ENCODE results near the gene RAI14.
"Not testable (repeated sequence)": the region's sequence is repeated elsewhere in the genome, so short reads cannot be mapped to it uniquely, and the experiment has no call there.

The RAI14 gene

DNA sequence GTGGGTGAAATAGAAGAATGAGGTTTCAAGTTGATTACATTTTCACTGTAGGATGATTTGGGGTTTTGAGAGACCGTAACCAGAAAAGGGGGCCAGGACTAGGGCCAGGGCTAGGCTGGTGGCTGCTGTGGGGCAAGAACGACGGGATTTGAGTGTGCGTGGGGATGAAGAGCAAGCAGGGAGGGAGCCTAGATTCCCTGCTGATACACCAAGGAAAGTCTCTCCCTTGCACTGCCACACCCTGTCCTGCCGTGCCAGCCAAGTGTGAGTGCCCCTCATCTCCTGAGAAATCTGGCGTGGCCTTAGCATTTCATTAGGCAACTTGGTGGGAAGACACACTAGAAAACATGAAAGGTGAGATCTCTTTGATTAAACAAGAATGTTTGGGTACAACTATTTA is 42.6 kb downstream of the RAI14 start:
- Histone ChIP-seq H2BK12ac (ENCODE audit: low read length in 2 of 2) (no peak overlapping the region), H3K4me1 (ENCODE audit: control insufficient read depth, insufficient read depth, low read depth, low read length) (peaks cover 14% of the 10 kb centered on the region), H2BK120ac (ENCODE audit: low read depth, low read length) (no peak overlapping the region), H3K36me3 (ENCODE audit: control insufficient read depth in 1 of 2, insufficient read depth in 2 of 2, low read depth in 1 of 2, low read length in 2 of 2) (peaks cover 12 to 42% of the 10 kb centered on the region in 2 experiments), H2AFZ (ENCODE audit: low read depth, low read length) (no peak overlapping the region), H4K91ac (ENCODE audit: low read length) (no peak overlapping the region), H3K4ac (ENCODE audit: low read depth in 1 of 2, low read length in 2 of 2) (no peak overlapping the region), H3K4me3 (ENCODE audit: insufficient read depth in 1 of 2, low read depth in 1 of 2, low read length in 2 of 2) (no peak overlapping the region), H2BK5ac (ENCODE audit: low read depth, low read length, poor library complexity, severe bottlenecking) (no peak overlapping the region), H3K14ac (ENCODE audit: low read length in 2 of 2) (no peak overlapping the region), H3K79me1 (replicated peaks; ENCODE audit: low read length, poor library complexity, severe bottlenecking) (peaks cover 1% of the 10 kb centered on the region), H3K4me2 (ENCODE audit: low read length, poor library complexity, severe bottlenecking) (no peak overlapping the region), H3K27me3 (ENCODE audit: control insufficient read depth in 1 of 2, insufficient read depth in 1 of 2, low read length in 2 of 2) (no peaks in the 10 kb centered on the region), H3K9me3 (ENCODE audit: control insufficient read depth, low read length) (no peaks in the 10 kb centered on the region), H4K8ac (ENCODE audit: low read length) (no peak overlapping the region), H3K27ac (ENCODE audit: low read length, poor library complexity, severe bottlenecking) (no peak overlapping the region), H2AK5ac (ENCODE audit: low read length, severe bottlenecking) (no peak overlapping the region), H3K18ac (ENCODE audit: low read depth in 1 of 2, low read length in 2 of 2) (no peak overlapping the region), H3K9ac (ENCODE audit: low read length) (no peak overlapping the region), H2BK15ac (ENCODE audit: low read depth, poor library complexity, severe bottlenecking) (no peak overlapping the region), H3K23ac (ENCODE audit: low read length in 2 of 2) (peak overlapping the region in 1 of 2 experiments; percentile 40)
- DNase-seq: no peak
- WGBS: 80% methylated on average over 6 of the region's 6 CpGs

DNA sequence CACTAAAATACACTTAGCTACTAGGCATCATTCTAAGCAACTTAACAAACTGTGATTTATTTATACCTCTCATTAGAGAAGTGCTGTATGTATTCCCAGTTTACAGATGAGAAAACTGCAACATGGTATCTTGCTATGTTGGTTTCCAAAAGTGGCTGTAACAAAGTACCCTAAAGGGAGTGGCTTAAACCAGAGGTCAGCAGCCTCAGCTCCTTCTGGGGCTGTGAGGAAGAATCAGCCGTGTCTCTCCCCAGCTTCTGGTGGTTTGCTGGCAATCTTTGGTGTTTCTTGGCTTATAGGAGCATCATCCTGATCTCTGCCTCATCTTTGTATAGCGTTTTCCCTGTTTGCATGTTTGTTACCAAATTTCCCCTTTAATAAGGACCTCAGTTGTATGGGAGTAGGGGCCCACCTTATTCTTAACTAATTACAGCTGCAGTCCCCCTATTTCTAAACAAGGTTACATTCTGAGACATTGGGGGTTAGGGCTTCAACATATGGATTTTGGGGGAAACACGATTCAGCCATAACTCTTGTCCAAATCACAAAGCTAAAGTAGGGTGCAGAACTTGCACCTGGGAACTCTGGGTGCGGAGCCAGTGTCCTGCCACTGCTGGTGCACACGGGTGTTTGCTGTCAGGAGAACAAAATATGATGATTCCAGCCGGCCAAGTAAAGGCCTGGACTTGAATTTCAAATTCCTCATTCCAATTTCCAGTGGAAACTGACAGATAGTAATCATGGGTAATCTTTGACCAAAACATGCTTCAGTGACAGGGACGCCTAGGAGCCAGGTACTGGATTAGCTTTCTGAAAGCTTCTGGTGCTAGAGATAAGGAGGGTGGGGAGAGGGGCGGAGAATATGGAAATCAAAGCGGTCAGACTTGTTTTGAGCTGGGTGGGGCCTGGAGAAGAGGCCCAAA is 43.3 kb downstream of the RAI14 start:
- H3K4me3 ChIP-seq (ENCODE audit: insufficient read depth in 1 of 2, low read depth in 1 of 2, low read length in 2 of 2): no peak overlapping the region
- H3K36me3 ChIP-seq (ENCODE audit: control insufficient read depth in 1 of 2, insufficient read depth in 2 of 2, low read depth in 1 of 2, low read length in 2 of 2): peaks cover 11 to 36% of the 10 kb centered on the region in 2 experiments
- DNase-seq: no peak
- H3K4me1 ChIP-seq (ENCODE audit: control insufficient read depth, insufficient read depth, low read depth, low read length): peaks cover 14% of the 10 kb centered on the region
- peaks cover 1% of the 10 kb centered on the region for H3K79me1 ChIP-seq (replicated peaks; ENCODE audit: low read length, poor library complexity, severe bottlenecking)
- peak overlapping the region; percentile 21 for H3K27ac ChIP-seq (ENCODE audit: low read length, poor library complexity, severe bottlenecking)
- no peaks in the 10 kb centered on the region for H3K27me3 ChIP-seq (ENCODE audit: control insufficient read depth in 1 of 2, insufficient read depth in 1 of 2, low read length in 2 of 2)
- no peak overlapping the region for H4K91ac ChIP-seq (ENCODE audit: low read length)
- no peak overlapping the region for H3K4me2 ChIP-seq (ENCODE audit: low read length, poor library complexity, severe bottlenecking)
- peak overlapping the region; percentile 73 for H2AK5ac ChIP-seq (ENCODE audit: low read length, severe bottlenecking)
- WGBS: 60% methylated on average over 8 of the region's 9 CpGs
- H3K14ac ChIP-seq (ENCODE audit: low read length in 2 of 2): no peak overlapping the region
- no peak overlapping the region for H3K23ac ChIP-seq (ENCODE audit: low read length in 2 of 2)
- no peak overlapping the region for H2BK15ac ChIP-seq (ENCODE audit: low read depth, poor library complexity, severe bottlenecking)
- H2BK5ac ChIP-seq (ENCODE audit: low read depth, low read length, poor library complexity, severe bottlenecking): no peak overlapping the region
- no peak overlapping the region for H2AFZ ChIP-seq (ENCODE audit: low read depth, low read length)
- no peak overlapping the region for H2BK12ac ChIP-seq (ENCODE audit: low read length in 2 of 2)
- no peak overlapping the region for H4K8ac ChIP-seq (ENCODE audit: low read length)
- no peak overlapping the region for H3K9ac ChIP-seq (ENCODE audit: low read length)
- no peaks in the 10 kb centered on the region for H3K9me3 ChIP-seq (ENCODE audit: control insufficient read depth, low read length)
- H2BK120ac ChIP-seq (ENCODE audit: low read depth, low read length): no peak overlapping the region
- H3K4ac ChIP-seq (ENCODE audit: low read depth in 1 of 2, low read length in 2 of 2): no peak overlapping the region
- peak overlapping the region in 1 of 2 experiments; percentile 21 for H3K18ac ChIP-seq (ENCODE audit: low read depth in 1 of 2, low read length in 2 of 2)

DNA sequence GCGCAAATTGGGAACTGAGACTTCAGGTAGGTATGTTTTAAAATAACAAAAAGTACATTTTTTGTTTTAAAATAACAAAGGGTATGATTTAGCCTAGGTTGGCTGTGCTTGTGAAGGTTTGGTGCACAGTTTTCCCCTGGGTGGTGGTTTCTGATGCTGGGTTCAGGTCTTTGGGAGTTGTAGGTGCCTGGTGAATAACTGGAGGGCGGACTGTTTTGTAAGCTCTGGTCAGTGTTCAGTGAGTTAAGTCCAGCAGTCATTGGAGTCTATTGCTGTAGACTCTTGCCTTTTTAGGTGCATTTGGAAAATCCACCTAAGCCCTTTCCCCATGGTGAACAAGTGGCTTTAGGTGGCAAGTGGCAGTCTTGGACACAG is 43.9 kb downstream of the RAI14 start:
- DNase-seq: no peak
- Histone ChIP-seq H3K14ac (ENCODE audit: low read length in 2 of 2) (peak overlapping the region in 1 of 2 experiments; percentile 28), H3K9me3 (ENCODE audit: control insufficient read depth, low read length) (no peaks in the 10 kb centered on the region), H3K79me1 (replicated peaks; ENCODE audit: low read length, poor library complexity, severe bottlenecking) (peaks cover 1% of the 10 kb centered on the region), H3K9ac (ENCODE audit: low read length) (no peak overlapping the region), H3K27me3 (ENCODE audit: control insufficient read depth in 1 of 2, insufficient read depth in 1 of 2, low read length in 2 of 2) (no peaks in the 10 kb centered on the region), H3K4me3 (ENCODE audit: insufficient read depth in 1 of 2, low read depth in 1 of 2, low read length in 2 of 2) (no peak overlapping the region), H3K4me2 (ENCODE audit: low read length, poor library complexity, severe bottlenecking) (no peak overlapping the region), H3K27ac (ENCODE audit: low read length, poor library complexity, severe bottlenecking) (no peak overlapping the region), H4K8ac (ENCODE audit: low read length) (no peak overlapping the region), H2AFZ (ENCODE audit: low read depth, low read length) (no peak overlapping the region), H3K4ac (ENCODE audit: low read depth in 1 of 2, low read length in 2 of 2) (no peak overlapping the region), H4K91ac (ENCODE audit: low read length) (no peak overlapping the region), H3K18ac (ENCODE audit: low read depth in 1 of 2, low read length in 2 of 2) (peak overlapping the region in 1 of 2 experiments; percentile 35), H2BK120ac (ENCODE audit: low read depth, low read length) (no peak overlapping the region), H2AK5ac (ENCODE audit: low read length, severe bottlenecking) (no peak overlapping the region), H2BK15ac (ENCODE audit: low read depth, poor library complexity, severe bottlenecking) (no peak overlapping the region), H3K23ac (ENCODE audit: low read length in 2 of 2) (no peak overlapping the region), H2BK12ac (ENCODE audit: low read length in 2 of 2) (no peak overlapping the region), H3K4me1 (ENCODE audit: control insufficient read depth, insufficient read depth, low read depth, low read length) (peaks cover 12% of the 10 kb centered on the region), H3K36me3 (ENCODE audit: control insufficient read depth in 1 of 2, insufficient read depth in 2 of 2, low read depth in 1 of 2, low read length in 2 of 2) (peaks cover 11 to 36% of the 10 kb centered on the region in 2 experiments), H2BK5ac (ENCODE audit: low read depth, low read length, poor library complexity, severe bottlenecking) (no peak overlapping the region)
- WGBS: 100% methylated on average over 2 of the region's 2 CpGs

DNA sequence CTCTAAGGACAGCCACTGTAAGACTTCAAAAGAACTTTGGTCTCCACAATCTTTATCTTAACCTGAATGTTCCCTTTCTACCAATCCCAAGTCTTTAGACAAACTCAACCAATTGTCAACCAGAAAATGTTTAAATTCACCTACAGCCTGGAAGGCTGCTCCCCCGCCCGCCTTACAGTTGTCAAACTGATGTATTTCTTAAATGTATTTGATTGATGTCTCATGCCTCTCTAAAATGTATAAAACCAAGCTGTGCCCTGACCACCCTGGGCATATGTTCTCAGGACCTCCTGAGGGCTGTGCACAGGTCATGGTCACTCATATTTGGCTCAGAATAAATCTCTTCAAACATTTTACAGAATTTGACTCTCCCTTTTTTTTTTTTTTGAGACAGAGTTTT is 45.3 kb downstream of the RAI14 start:
- not testable (repeated sequence) for H2AK5ac ChIP-seq (ENCODE audit: low read length, severe bottlenecking); H4K91ac ChIP-seq (ENCODE audit: low read length); H3K14ac ChIP-seq (ENCODE audit: low read length in 2 of 2); H3K23ac ChIP-seq (ENCODE audit: low read length in 2 of 2); H2BK5ac ChIP-seq (ENCODE audit: low read depth, low read length, poor library complexity, severe bottlenecking); H2BK120ac ChIP-seq (ENCODE audit: low read depth, low read length); H3K79me1 ChIP-seq (replicated peaks; ENCODE audit: low read length, poor library complexity, severe bottlenecking); H3K4me2 ChIP-seq (ENCODE audit: low read length, poor library complexity, severe bottlenecking); H2BK15ac ChIP-seq (ENCODE audit: low read depth, poor library complexity, severe bottlenecking); H3K4me3 ChIP-seq (ENCODE audit: insufficient read depth in 1 of 2, low read depth in 1 of 2, low read length in 2 of 2); H3K9ac ChIP-seq (ENCODE audit: low read length); H3K4ac ChIP-seq (ENCODE audit: low read depth in 1 of 2, low read length in 2 of 2); DNase-seq; H3K27ac ChIP-seq (ENCODE audit: low read length, poor library complexity, severe bottlenecking); H3K18ac ChIP-seq (ENCODE audit: low read depth in 1 of 2, low read length in 2 of 2); H4K8ac ChIP-seq (ENCODE audit: low read length); H2AFZ ChIP-seq (ENCODE audit: low read depth, low read length); H3K9me3 ChIP-seq (ENCODE audit: control insufficient read depth, low read length); H2BK12ac ChIP-seq (ENCODE audit: low read length in 2 of 2); H3K27me3 ChIP-seq (ENCODE audit: control insufficient read depth in 1 of 2, insufficient read depth in 1 of 2, low read length in 2 of 2)
- H3K36me3 ChIP-seq (ENCODE audit: control insufficient read depth in 1 of 2, insufficient read depth in 2 of 2, low read depth in 1 of 2, low read length in 2 of 2): peaks cover 11 to 44% of the 10 kb centered on the region in 2 experiments
- WGBS: no CpG with 5 or more reads among the region's 2 CpGs
- H3K4me1 ChIP-seq (ENCODE audit: control insufficient read depth, insufficient read depth, low read depth, low read length): peaks cover 10% of the 10 kb centered on the region
